Kidney glomerular epithelial cell (primary cell): Measurements from ENCODE around the gene DCC.

Experiments used
- DNase-seq: peaks from one replicate; lab custom pipeline; 2025; lab: John Stamatoyannopoulos, UW

Gene DCC

DNA sequence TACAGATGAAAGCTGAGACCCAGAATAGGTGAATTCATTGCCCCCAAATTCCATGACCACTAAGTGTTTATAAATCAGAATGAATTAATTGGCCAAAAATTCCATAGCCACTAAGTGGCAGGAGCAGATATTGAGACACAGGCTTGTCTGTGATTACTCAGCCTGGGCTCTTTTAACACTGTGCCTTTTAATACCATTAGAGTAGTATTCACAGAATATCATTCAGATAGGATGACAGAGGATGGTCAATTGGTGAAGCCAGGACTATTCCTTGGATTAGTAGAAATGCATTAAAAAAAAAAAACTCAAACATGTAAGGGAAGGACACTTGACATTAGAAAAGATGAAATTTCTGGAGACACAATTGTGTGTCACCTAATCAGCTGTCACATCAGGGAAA lies 698.6 kb downstream of the DCC start:
- DNase-seq = no peak

DNA sequence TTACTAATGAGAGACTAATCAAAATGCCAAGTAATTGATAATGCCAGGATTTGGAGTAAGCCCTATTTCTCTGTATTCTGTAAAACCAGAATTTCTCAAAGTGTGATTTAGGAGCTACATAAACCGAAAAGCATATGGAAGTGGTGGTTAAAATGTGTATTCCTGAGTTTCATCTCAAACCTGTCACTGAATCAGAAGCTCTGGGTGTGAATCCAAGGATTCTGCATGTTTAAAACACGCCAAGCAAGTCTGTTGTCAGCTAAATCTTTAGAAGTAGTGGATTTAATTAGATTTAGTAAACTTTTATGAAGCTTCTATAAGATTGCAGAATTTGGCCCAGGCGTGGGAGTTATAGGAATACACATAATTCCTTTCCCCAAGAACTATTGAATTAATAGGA lies 700.3 kb downstream of the DCC start:
- DNase-seq = no peak

DNA sequence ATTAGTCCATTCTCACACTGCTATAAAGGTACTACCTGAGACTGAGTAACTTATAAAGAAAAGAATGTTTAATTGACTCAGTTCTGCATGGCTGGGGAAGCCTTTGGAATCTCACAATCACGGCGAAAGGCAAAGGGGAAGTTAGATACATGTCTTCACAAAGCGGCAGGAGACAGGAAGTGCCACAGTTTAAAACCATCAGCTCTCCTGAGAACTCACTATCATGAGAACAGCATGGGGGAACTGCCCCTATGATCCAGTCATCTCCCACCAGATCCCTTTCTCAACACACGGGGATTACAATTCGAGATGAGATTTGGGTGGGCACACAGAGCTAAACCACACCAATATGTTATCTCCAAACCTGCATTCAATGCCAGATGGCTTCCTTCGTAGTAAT lies 716.1 kb downstream of the DCC start:
- no peak for DNase-seq

DNA sequence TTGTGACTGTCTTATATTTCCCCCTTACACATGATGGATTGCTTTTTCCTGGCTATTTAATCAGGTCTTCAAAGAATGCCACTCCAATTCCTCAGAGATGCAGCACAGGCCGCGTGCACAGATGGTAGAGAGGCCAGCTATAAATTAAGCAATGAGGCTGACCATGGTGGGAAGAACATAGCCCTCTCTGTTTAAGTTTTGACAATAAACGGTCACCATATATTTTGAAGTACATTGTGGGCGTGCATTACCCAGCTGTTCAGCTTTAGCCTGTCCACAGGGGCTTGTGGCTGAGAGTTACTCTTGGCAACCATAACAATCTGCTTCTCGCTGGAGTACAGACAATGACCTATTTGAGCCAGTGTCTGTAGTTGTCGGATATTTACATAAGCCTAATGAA lies 730.8 kb downstream of the DCC start:
- DNase-seq = no peak

DNA sequence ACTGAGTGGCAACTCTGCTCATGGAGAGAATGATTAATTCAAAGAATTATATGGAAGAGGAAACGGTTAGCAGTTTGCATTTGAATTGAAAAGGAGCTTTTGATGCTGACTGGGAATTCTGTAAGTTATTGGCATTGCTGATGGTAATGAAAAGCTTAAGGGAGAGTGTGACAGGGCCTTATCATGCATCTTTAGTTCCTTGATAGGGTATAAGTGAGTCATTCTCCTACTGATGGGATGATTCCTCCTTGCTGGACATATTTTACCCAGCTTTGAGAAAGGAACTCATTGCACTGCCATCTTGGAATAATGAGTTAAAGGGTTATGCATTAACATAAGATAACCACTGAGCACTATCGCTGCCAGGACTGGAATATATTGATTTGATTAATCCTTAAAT lies 740.7 kb downstream of the DCC start:
- DNase-seq = no peak

DNA sequence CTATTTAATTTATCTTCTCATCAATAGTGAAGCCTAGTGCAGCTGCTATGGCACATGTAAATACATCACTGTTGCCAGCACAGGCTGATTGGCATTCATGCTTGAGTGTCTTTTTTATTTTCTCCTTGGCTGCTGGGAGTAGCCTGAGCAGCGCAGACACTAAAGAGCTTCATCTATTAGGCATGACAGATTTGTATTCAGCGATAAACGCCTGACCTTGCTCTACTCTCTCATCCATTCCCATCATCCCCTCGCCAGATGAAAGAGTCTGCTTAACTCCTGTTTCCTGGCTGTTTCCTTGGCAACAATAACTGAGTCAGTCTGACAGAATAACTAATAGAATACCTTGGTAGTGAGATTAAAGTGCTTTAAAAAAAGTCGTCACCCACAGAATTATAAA lies 753.6 kb downstream of the DCC start:
- no peak for DNase-seq

DNA sequence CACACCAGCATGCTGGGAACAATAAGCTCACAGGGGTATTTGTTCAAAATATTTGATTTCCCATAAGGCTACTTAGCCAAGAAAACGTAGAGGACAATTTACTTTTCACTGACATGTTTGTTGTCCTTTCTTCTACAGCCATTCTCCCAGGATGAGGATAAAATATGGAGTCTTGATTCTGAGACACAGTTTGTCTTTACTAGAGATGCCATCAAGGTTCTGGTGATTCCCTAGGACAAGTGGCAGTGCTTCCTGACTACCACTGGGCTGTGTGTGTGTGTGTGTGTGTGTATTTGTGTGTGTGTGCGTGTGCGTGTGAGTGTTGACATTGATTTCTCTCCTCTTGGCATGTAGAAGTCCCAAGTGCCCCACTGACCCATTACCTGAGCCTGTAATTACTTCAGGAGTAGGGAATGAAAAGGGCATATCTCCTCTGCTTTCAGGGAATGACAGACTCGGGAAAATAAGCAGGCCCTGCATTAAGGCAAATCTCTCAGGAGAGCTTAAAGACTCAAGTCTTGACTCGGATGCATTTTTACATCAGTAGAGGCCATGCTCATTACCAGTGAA lies 761.6 kb downstream of the DCC start:
- DNase-seq = no peak

DNA sequence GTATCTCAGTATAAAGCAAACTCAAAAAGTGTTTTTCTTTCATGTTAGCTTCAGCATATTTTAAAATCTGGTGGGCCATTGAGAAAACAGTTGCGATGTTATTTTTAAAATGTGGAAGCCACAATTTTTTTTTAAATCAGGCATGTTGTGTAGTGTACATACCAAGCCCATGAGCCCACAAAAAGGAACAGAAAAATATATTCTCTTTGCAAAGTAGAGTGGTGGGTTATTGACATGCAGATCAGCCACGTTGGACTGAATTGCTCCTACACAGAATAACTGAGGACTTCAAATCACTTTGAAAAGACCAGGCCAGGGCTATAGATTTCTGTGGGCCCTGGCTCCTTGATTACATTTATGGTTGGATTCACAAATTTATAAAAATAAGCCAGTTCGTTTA lies 774.4 kb downstream of the DCC start:
- DNase-seq = no peak

DNA sequence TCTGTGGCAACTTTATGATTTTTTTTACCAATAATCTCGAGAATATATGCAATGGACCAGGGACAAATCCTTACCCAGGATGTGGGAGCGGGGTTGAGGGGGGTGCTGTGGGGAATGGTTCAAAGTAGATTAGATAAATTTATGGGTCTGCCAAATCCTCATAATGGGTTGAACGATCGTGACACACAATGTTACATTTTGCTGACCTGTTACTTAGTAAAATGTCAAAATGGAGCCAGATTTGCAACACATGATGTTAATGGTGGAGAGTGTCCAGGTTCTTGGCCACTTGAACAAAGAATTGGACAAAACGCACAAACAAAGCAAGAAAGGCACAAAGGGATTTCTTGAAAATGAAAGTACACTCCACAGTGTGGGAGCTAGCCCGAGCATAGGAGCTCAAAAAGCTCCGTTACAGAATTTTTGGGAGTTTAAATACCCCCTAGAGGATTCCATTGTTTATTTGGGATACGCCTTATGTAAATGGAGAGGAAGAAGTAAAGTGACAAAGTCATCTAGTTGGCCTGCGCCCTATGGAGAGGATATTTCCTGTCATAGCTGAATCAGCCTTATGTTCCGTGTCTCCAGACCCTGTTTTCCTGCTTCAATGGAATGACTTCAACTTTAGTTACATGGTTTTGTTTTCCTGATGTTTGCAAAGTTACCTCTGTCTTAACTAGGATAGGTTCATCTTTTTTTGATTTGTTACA lies 776.0 kb downstream of the DCC start:
- DNase-seq = no peak

DNA sequence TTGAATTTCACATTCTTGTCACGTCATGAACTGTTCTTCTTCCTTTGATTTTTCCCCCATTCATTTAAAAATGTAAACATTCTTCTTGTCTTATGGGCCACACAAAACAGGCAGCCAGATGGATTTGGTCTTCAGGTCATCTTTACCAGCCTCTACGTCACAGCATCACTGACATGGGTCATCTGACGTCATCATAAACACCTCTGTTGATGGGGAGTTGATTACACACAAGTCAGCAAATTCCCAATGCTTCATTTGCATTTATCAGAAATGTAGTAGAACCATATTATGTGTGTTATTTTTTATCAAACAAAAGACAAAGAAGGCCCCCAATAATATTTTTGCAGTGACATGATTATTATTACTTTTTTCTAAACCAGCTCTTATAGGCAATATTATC lies 777.9 kb downstream of the DCC start:
- DNase-seq = no peak

DNA sequence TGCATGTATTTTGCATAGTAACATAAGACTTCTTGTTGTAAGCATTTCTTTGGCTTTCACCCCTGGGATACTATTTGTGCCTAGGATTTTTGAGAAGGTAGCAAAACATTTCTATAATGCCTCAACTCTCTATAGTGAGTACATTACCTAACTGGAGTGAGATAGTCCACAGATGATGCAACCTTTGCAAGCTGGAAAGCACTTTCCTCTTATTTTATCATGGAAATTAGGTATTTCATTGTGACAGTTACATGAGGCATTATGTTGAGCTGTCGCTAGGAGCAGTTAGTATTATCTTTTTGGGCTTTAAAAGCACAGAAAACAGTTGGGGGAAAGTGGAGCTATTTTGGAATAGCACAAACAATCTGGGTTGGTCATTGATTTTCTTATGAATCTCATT lies 786.2 kb downstream of the DCC start:
- DNase-seq = no peak

DNA sequence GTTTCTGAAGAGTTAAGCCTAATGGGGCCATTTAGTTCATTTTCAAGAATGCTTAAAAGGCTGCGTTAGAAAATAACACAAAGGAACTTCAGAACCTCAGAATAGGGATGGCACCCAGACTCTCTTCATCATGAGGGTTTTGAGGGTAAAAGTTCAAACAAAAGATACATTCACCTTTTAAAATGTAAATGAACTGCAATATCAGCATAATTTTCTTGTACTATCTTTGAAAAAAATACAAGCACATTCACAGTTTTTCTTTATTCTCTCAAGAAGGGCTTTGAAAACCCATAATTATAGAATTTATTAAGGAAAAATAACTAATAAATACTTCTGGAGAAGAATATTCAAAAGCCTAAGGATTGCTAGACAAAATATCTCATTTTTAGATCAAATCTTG lies 791.0 kb downstream of the DCC start:
- no peak for DNase-seq

DNA sequence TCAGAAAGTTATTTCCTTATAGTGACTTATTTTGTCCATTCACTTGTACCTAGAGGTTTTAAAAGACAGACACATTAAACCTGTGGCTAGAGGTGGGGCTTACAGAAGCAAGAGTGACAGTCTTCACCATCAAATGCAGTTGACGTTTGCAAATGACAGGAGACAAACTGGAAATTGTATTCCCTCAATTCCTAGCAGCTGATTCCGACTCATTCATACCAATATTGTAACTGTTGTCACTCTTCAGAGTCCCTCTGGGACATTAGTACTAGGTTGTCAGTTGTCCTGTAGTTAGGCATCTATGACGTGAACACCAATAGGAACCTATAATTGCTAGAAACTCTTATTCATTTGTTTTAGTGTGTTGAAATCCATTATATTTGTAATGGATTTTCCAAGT lies 794.7 kb downstream of the DCC start:
- DNase-seq = no peak

DNA sequence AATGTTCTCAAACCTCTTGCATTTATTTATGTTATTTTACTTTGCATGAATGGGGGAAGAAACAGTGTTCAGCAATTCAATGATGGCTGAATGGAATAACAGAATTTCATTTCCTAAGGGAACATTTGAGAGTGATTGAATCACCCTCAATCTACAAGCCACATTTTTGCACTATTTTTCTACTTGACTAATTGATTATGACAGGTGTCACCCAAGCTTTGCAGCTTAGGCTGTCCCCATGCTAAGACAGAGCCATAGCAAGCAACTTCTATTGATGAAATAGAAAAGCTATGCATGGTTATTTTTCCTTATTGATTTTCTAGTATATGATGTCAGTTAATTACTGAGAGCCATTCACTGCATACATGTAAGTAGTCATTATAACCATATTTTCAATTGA lies 795.7 kb downstream of the DCC start:
- no peak for DNase-seq

DNA sequence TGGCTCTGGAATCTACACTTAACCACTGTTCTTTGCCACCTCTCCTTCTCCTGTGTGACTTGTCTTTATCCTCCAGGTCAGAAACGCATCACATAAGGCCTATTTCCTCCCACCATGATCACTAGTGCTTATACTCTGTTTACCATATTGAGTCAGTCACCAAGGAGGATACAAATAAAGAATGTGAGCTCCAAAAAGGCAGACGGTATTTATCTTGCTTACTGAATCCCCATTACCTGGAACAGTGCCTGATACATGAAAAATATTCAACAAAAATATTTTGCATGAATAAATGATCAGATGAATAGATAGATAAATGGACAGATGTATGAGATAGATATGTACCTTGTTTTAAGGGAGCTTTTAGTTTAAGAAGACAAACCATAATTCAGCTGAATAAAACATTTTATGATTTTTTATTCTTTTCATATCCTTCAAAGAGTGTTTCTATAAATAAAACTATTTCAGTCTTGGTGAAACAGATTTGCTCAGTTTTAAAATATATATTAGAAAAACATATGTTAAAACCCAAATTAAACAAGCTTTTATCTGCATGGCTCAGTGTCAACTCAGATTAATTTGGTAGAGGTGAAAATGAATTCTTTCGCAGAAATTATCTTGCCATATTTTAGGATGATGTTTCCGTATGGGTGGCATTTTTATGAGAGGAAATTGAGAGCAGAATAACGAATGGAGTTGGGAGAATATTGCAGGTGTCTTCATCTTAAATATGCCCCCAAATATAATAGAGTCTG lies 799.9 kb downstream of the DCC start:
- no peak for DNase-seq

DNA sequence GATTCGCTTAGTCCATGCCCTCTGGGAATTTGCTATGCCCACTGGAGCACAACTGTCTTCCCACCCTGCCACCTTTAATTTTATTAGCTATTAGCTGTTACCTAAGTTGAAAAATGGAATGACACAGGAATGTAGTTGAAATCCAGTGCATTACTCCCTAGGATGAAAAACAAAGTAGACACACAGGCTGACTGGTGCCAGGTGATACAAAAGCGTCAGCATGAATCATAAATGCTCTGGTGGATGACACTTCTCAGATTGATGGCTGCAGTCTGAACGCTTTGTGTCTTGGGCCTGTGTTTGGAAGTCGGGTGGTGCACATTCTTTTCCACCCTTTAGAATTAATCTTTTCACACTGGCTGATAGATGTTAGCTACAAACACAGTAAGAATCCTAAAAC lies 802.0 kb downstream of the DCC start:
- peak; percentile 72 for DNase-seq

DNA sequence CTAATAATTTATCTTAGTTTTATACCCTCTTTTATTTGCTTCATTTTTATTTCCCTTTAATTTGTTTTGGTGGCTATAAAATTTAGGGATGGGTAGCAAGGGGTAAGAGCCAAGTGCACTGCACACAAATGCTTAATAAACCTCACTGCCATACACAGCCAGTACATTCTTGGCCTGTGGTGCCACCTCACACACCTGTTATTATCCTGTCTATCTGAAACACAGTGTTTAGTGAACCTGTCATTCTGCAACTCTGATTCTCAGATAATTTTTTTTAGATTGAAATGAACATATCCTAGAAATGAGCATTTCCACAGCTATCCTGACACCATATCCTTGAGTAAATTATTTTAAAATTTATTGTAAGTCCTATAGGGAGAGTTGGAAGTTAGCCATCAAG lies 807.5 kb downstream of the DCC start:
- DNase-seq = no peak

DNA sequence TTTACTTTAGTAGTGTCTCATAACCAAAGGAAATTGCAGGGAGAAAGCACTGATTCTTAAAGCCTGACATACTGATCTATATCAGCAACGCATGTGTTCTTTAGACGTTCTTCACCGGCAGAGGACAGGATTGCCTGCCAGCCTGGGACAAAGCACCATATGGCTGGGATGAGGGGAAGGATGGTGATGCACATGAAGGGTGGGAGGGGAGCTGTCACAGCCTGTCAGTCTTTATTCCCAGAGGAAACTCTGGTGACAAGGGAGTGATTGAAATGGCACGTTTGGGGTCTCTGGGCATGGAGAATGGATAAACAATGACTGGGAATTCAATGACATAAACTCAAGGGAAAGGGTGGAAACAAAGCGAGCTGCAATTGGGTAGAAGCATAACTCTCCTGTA lies 808.1 kb downstream of the DCC start:
- no peak for DNase-seq

DNA sequence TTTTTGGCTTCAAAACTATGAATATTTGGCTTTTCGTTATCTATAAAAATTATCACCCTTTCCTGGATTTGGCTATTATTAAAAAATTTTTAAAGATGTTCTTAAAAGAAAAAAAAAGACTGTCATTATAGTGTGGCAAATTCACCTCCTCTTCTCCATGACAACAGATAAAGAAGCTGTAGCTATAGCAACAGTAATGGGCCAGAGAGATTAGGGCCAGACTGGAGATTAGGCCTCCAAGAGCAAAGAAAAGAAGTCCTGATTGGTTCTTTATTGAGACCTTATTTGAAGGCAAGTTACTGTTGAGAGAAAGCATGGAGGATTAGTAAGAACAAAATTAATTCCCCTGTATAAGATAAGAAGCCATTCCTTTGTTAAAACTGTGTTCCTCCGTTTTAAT lies 812.5 kb downstream of the DCC start:
- DNase-seq = no peak

DNA sequence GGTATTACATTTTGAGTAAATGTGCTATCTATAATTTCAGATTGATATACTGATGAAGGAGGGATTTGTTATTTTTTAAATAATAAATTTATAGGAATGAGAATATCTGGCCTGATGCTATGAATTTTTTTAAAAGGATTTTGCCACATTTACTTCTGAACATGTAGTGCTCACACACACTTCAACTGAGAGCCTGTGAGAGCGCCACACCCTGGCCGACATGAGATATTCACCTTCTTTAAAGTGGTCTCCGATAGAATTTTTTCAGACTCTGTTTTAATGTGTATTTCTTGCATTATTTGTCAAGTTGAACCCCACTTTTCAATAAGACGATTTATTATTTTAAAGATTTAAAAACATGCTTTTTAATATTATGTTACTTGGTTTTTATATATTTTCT lies 813.3 kb downstream of the DCC start:
- no peak for DNase-seq

DNA sequence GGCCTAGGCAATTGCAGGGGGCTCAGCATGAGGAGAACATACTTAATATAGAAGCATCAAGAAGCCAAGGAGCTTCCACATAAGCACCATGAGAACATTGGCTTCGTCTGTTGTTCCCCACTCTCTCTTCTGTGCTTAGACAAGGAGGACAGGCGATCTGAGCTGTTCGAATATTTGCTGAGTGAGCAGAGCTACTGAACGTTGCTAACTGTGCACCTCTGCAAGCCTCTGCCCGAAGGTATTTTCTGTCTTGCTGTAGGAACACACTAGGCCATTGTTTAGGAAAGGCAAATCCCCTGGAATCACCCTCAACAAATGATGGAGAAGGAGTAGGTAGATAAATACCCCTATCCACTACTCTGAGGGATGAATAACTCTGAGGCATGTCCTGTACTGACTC lies 813.8 kb downstream of the DCC start:
- no peak for DNase-seq

DNA sequence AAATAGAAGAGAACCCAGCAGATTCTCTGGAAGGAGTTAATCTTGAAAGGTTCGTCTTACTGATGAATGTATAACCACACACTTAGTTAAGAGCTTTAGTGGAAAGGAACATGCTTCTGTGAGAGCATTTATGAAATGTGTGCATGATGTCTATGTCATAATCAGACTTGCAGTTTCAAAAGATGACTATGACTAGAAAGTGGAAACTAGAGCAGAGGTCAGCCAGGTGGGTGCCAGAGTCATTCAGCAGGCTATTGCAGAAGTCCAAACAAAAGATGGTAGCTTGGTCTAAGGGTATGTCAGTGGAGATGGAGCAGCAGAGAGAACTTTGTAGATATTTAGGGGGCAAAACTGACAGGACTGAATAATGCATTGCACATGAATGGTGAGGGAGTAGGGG lies 825.8 kb downstream of the DCC start:
- no peak for DNase-seq

DNA sequence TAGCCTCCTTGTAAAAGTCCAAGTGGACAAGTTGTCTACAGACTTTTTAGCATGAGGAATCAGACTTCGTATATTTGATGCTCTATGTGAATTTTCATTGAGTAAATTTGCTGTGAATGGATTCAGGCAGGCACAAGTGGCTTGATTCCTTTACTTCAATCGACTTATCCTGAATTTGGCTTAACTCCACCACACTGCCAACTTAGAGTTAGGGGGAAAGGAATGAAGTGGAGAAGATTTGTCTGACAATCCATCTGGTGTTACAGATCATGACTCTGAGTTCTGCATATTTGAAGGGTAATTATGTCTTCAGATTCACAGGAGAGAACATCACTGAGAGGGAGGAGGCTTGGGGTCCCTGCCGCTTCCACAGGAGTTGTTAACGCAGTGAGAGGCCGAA lies 829.3 kb downstream of the DCC start:
- DNase-seq = no peak

DNA sequence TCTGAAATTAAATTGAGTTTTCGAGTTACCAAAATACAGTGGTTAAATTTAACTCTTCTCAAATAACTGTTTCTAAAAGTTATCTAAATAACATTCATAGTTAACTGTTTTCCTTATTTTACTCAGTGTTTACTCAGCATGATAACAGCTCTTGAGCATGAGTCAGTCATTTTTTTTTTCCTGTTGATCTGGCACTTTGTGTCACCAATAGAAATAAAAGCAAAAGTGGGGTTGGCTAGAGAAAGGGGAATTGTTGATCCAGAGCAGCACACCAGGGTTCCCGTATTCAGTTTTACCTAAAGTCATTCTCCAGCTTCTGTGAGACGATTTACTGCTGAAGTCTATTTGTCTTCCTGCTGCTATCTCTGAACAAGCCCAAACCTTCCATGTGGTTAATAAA lies 851.6 kb downstream of the DCC start:
- no peak for DNase-seq
